K562 (cell line): Measurements from ENCODE around the gene LBHD2. TPM values are rescaled to one million over a fixed set of nuclear protein-coding genes. Genes with fewer than 3 reads are reported as not detected.

Experiments
- ATAC-seq: fragments of 200-7000 bp; cut with Tn5 transposase; 3 replicates; pipeline ENCODE4 v1.9.1; 2020; ENCODE audit warnings: moderate library complexity
- BruUV-seq: library from RNA; stranded (reverse); fragments of 400-500 nt; replicated peaks from 2 replicates; lab custom pipeline; 2021; lab: Mats Ljungman, UMichigan
- CTCF ChIA-PET: fragments of 300-600 bp; formaldehyde crosslinking; extraction: SDS; loops from one replicate; lab custom pipeline; 2021; ENCODE audit warnings: low intra/inter-chr PET ratio; lab: Yijun Ruan, JAX
- POLR2A ChIA-PET: fragments of 300-600, 350-650 bp; sonication (Branson Sonifier 250); formaldehyde crosslinking; extraction: SDS; loops from one replicate; lab custom pipeline; 2021; ENCODE audit warnings: antibody characterized with exemption, inconsistent platforms; lab: Yijun Ruan, JAX
- DNase-seq, 4 experiments: peaks; one replicate each; pipeline versions ENCODE4 v3.0.0 to v3.0.0-alpha.2; 2011 to 2018; ENCODE audit warnings: low spot score in 3 of 4, mixed read lengths in 3 of 4; ENCODE audit errors: extremely low read depth in 1 of 4
- FAIRE-seq: peaks from 2 replicates; lab custom pipeline; 2011; peaks lifted over from hg19 to GRCh38; lab: Jason Lieb, UNC
- H2AFZ ChIP-seq: 2 replicates; pipeline ENCODE4 v1.6.0; 2011; ENCODE audit warnings: low read depth, low read length, control low read depth, inconsistent platforms
- H3K27ac ChIP-seq: fragments of 200-600 bp; 3 replicates; pipeline ENCODE4 v1.8.0; 2011; ENCODE audit warnings: low read depth, mild to moderate bottlenecking, control low read depth, inconsistent platforms, low read length, moderate library complexity, mixed read lengths; ENCODE audit errors: extremely low read depth
- H3K27me3 ChIP-seq, 2 experiments: fragments of 300-600 bp in 1 of 2; 2 replicates in 1 of 2; 3 replicates in 1 of 2; pipeline versions ENCODE4 v1.6.0 to v1.8.0; 2011; ENCODE audit warnings: inconsistent platforms in 2 of 2, low read length in 2 of 2, mild to moderate bottlenecking in 1 of 2, mixed read lengths in 1 of 2, moderate library complexity in 1 of 2; ENCODE audit not compliant: control insufficient read depth in 2 of 2, insufficient read depth in 2 of 2
- H3K36me3 ChIP-seq: fragments of 300-600 bp; 3 replicates; pipeline ENCODE4 v1.8.0; 2011; ENCODE audit warnings: mild to moderate bottlenecking, low read length, inconsistent platforms; ENCODE audit not compliant: control insufficient read depth, insufficient read depth
- H3K4me1 ChIP-seq, 2 experiments: fragments of 200-600 bp in 1 of 2; replicated peaks in 1 of 2; 2 replicates in 1 of 2; 3 replicates in 1 of 2; pipeline versions ENCODE4 v1.5.1 to v1.8.0; 2011; ENCODE audit warnings: inconsistent platforms in 2 of 2, low read length in 2 of 2, mild to moderate bottlenecking in 1 of 2, mixed read lengths in 1 of 2, moderate library complexity in 1 of 2; ENCODE audit not compliant: control insufficient read depth in 2 of 2, insufficient read depth in 2 of 2
- H3K4me2 ChIP-seq: 2 replicates; pipeline ENCODE4 v1.6.1; 2011; ENCODE audit warnings: low read length, control low read depth, inconsistent platforms, mixed read lengths; ENCODE audit not compliant: insufficient read depth
- H3K4me3 ChIP-seq: fragments of 200-600 bp; sonication (generic), shearing (Covaris generic); 2 replicates; pipeline ENCODE4 v1.5.1; 2016; ENCODE audit warnings: control low read depth, inconsistent platforms
- H3K79me2 ChIP-seq: fragments of 200-600 bp; 3 replicates; pipeline ENCODE4 v1.8.0; 2011; ENCODE audit warnings: low read length, inconsistent platforms; ENCODE audit not compliant: control insufficient read depth, insufficient read depth
- H3K9ac ChIP-seq, 2 experiments: 2 replicates each; pipeline versions ENCODE4 v1.6.0 to v1.6.1; 2011; ENCODE audit warnings: low read depth in 2 of 2, low read length in 2 of 2, control low read depth in 1 of 2, inconsistent platforms in 1 of 2, mild to moderate bottlenecking in 1 of 2, mixed read lengths in 1 of 2; ENCODE audit not compliant: insufficient read depth in 1 of 2
- H3K9me1 ChIP-seq: one replicate; pipeline ENCODE4 v1.6.0; 2011; ENCODE audit warnings: inconsistent platforms, mild to moderate bottlenecking, low read length, moderate library complexity; ENCODE audit not compliant: control insufficient read depth, insufficient read depth
- H3K9me3 ChIP-seq: replicated peaks from 2 replicates; pipeline ENCODE4 v1.5.1; 2011; ENCODE audit warnings: low read depth, low read length, inconsistent platforms; ENCODE audit not compliant: control insufficient read depth, insufficient read depth
- H4K20me1 ChIP-seq: replicated peaks from 2 replicates; pipeline ENCODE4 v1.6.1; 2011; ENCODE audit warnings: low read length, inconsistent platforms, mixed read lengths; ENCODE audit not compliant: control insufficient read depth, insufficient read depth
- ARID4B ChIP-seq: sonication (generic); formaldehyde crosslinking; IDR thresholded peaks from 2 replicates; pipeline ENCODE4 v1.8.0; 2022; ENCODE audit warnings: mild to moderate bottlenecking, missing genetic modification reagents
- ELF4 ChIP-seq: fragments of 450-650 bp; formaldehyde crosslinking; IDR thresholded peaks from 2 replicates; pipeline ENCODE4 v1.4.0; 2022; ENCODE audit warnings: missing genetic modification characterization
- NBN ChIP-seq: fragments of 450-650 bp; IDR thresholded peaks from 2 replicates; pipeline ENCODE4 v1.6.1; 2016; ENCODE audit warnings: low read depth, mild to moderate bottlenecking
- NFXL1 ChIP-seq: fragments of 450-650 bp; formaldehyde crosslinking; IDR thresholded peaks from 2 replicates; pipeline ENCODE4 v1.4.0; 2021; ENCODE audit warnings: mild to moderate bottlenecking
- NR2C1 ChIP-seq, 2 experiments: fragments of 450-650 bp; IDR thresholded peaks; 2 replicates each; pipeline ENCODE4 v1.6.1; 2017; ENCODE audit warnings: mild to moderate bottlenecking in 2 of 2, antibody characterized with exemption in 1 of 2, inconsistent platforms in 1 of 2, missing compliant biosample characterization in 1 of 2, missing genetic modification characterization in 1 of 2
- POLR2G ChIP-seq: fragments of 200-400 bp; formaldehyde crosslinking; IDR thresholded peaks from 2 replicates; pipeline ENCODE4 v1.6.1; 2017; ENCODE audit warnings: low read depth, mild to moderate bottlenecking, antibody characterized with exemption, low read length, moderate library complexity
- TRIM24 ChIP-seq, 2 experiments: fragments of 450-650 bp; IDR thresholded peaks; 2 replicates each; pipeline ENCODE4 v1.6.1; 2016
- TRIM25 ChIP-seq: fragments of 450-650 bp; IDR thresholded peaks from 2 replicates; pipeline ENCODE4 v1.7.0; 2016; ENCODE audit warnings: borderline replicate concordance
- ZBTB26 ChIP-seq: fragments of 450-650 bp; formaldehyde crosslinking; IDR thresholded peaks from 2 replicates; pipeline ENCODE4 v1.4.0; 2022; ENCODE audit warnings: missing genetic modification characterization
- ZFP36 ChIP-seq: fragments of 150-350 bp; IDR thresholded peaks from 2 replicates; pipeline ENCODE4 v1.6.1; 2018; ENCODE audit warnings: low read length, low read depth; ENCODE audit not compliant: partially characterized antibody
- ZNF12 ChIP-seq: sonication (generic); formaldehyde crosslinking; IDR thresholded peaks from 2 replicates; pipeline ENCODE4 v1.4.0; 2020; ENCODE audit warnings: mild to moderate bottlenecking, missing genetic modification reagents
- WGBS: fragments of 100-300 bp; shearing (Covaris generic); methylation state at CpG from one replicate; pipeline ENCODE4 v1.1.6; 2016; ENCODE audit warnings: low coverage, mixed read lengths; ENCODE audit not compliant: insufficient coverage; ENCODE audit errors: missing lambda C conversion rate; 5-methylcytosine and 5-hydroxymethylcytosine counted together
- in situ Hi-C: fragments of 300-500 bp; cut with MboI; formaldehyde crosslinking; loops from 4 replicates; pipeline ENCODE4 v1.15.0; 2018; ENCODE audit warnings: inconsistent platforms, mixed read lengths
- intact Hi-C: fragments of 100-400 bp; cut with micrococcal nuclease; formaldehyde crosslinking; loops from 2 replicates; pipeline ENCODE4 v1.14.2; 2022
- polyA plus RNA-seq, 8 experiments: library from polyadenylated mRNA; depleted of rRNA in 4 of 8; stranded (reverse) in 5 of 8; unstranded in 3 of 8; fragments of >200 nt; fragmentation: Nextera tagmentation in 2 of 8; fragmentation: Illumina TruSeq in 1 of 8; extraction: Ambion mirVana in 2 of 8; extraction: Trizol in 1 of 8; gene quantifications; 2 replicates each; pipeline versions ENCODE4 v1.2.1 to v1.2.3, GENCODE V29; 2011 to 2014; ENCODE audit warnings: inconsistent platforms in 1 of 8, missing spikeins in 1 of 8
- total RNA-seq, 7 experiments: library from RNA; depleted of rRNA in 6 of 7; stranded (reverse); fragments of >200 nt in 6 of 7; fragmentation: Illumina TruSeq in 2 of 7; extraction: Trizol in 2 of 7; gene quantifications; 2 replicates each; pipeline versions ENCODE4 v1.2.1 to v1.2.3, GENCODE V29; 2011 to 2021; ENCODE audit warnings: low replicate concordance in 1 of 7

Gene LBHD2
- total and polyA plus RNA-seq, 9 of the 15 experiments (the other 6 are each of a cell fraction or from before 2014, with no cell fraction given): not detected

- Histone ChIP-seq H3K27me3 (no peaks in the 10 kb centered on the region), H3K9me1 (no peaks in the 10 kb centered on the region), H3K36me3 (peaks cover 6% of the 10 kb centered on the region; the same call in 1 of the 3 replicates), H3K4me2 (peak overlapping the region; percentile 55), H3K27ac (no peak overlapping the region; the same call in 2 of the 3 replicates), H2AFZ (0 out of 2 replicates have a peak overlapping the region, but pooled peaks have one; percentile 40), H3K4me3 (no peak overlapping the region), H4K20me1 (no peaks in the 10 kb centered on the region), H3K79me2 (peaks cover 8% of the 10 kb centered on the region; the same call in 2 of the 3 replicates), H3K4me1 (peaks cover 31 to 87% of the 10 kb centered on the region in 2 experiments), H3K9ac (peak overlapping the region in 1 of 2 experiments; percentile 54; a peak in 1 of 4 replicates), H3K9me3 (no peaks in the 10 kb centered on the region)
- FAIRE-seq (peak; percentile 72), ATAC-seq (peak; percentile 88), DNase-seq (peak; percentile 71 to 72 (median 71))
- 31% methylated on average over 38 of the region's 59 CpGs for WGBS
- in situ Hi-C loops: loop anchor here (10.0 kb wide), 1 partner anchor 190 kb away; no protein-coding TSS in a partner anchor
- no TSS peak for BruUV-seq
- ChIA-PET POLR2A (interaction anchor here (0.5 to 1.8 kb wide), 12 partner anchors 9 to 655 kb away, joined by 3 to 11 read pairs (median 4); partner anchors contain the start of genes EIF5 and TNFAIP2), CTCF (interaction anchor here (0.5 to 2.9 kb wide), 5 partner anchors 22 to 189 kb away, joined by 3 to 10 read pairs (median 6); no protein-coding TSS in a partner anchor)
- intact Hi-C loops: loop anchor here (2.0 kb wide), 2 partner anchors 36 to 188 kb away; no protein-coding TSS in a partner anchor
- TF ChIP-seq TRIM25 (0 out of 2 replicates have a peak, but pooled peaks have one; percentile 62), ZNF12 (CRISPR knock-in tag) (no peak), ELF4 (CRISPR knock-in tag) (peak; percentile 83; the same call in 1 of the 2 replicates), NR2C1 (IDR thresholded peaks at IDR 0.05) (peak; percentile 82), NR2C1 (tag; IDR thresholded peaks at IDR 0.05) (0 out of 2 replicates have a peak, but pooled peaks have one; percentile 42), NFXL1 (CRISPR knock-in tag) (no peak), ZBTB26 (CRISPR knock-in tag) (peak; percentile 96; the same call in 1 of the 2 replicates), ARID4B (CRISPR knock-in tag) (no peak), ZFP36 (no peak), TRIM24 (IDR thresholded peaks at IDR 0.05) (peak; percentile 51 to 54; a peak in 2 of 4 replicates), NBN (peak; percentile 89), POLR2G (peak; percentile 63)
Measured at GRCh38 chr14:103104654-103105452, 20.8 kb downstream of the LBHD2 start.
